Choroid plexus epithelial cell (primary cell): ENCODE results near the gene ATXN7.
A peak's percentile ranks its signal among the peaks of the same experiment; 100 is the strongest.

Source experiments
- DNase-seq: peaks from one replicate; pipeline ENCODE4 v3.0.0-alpha.2; 2010; ENCODE audit warnings: low read depth
- H3K4me3 ChIP-seq: 2 replicates; pipeline ENCODE4 v1.5.1; 2011; ENCODE audit warnings: low read depth, mild to moderate bottlenecking, control low read depth, low read length, moderate library complexity
- CTCF ChIP-seq: conservative IDR thresholded peaks from 2 replicates; pipeline ENCODE4 v1.5.1; 2011; ENCODE audit warnings: low read depth, mild to moderate bottlenecking, control low read depth, inconsistent platforms, low read length, moderate library complexity

The ATXN7 gene

GRCh38 chr3:63952248-63952594 is 88.6 kb downstream of the ATXN7 start:
- no peak for DNase-seq
- TF ChIP-seq CTCF: no peak
- H3K4me3 ChIP-seq: no peak overlapping the region

GRCh38 chr3:63954182-63954581 is 90.5 kb downstream of the ATXN7 start:
- no peak for DNase-seq
- no peak for TF ChIP-seq CTCF
- no peak overlapping the region for H3K4me3 ChIP-seq

- no peak for DNase-seq
- no peak for TF ChIP-seq CTCF
- H3K4me3 ChIP-seq: no peak overlapping the region
These were observed 91.5 kb downstream of the ATXN7 start for GRCh38 chr3:63955036-63955650.

- no peak overlapping the region for H3K4me3 ChIP-seq
- TF ChIP-seq CTCF: no peak
- DNase-seq: no peak
These were observed 92.3 kb downstream of the ATXN7 start for GRCh38 chr3:63955830-63956545.

GRCh38 chr3:63959146-63959545 is 95.5 kb downstream of the ATXN7 start:
- DNase-seq: no peak
- no peak for TF ChIP-seq CTCF
- no peak overlapping the region for H3K4me3 ChIP-seq

GRCh38 chr3:63960048-63960711 is 96.5 kb downstream of the ATXN7 start:
- peak; percentile 20 for TF ChIP-seq CTCF
- peak; percentile 85 for DNase-seq
- H3K4me3 ChIP-seq: peak overlapping the region; percentile 23
